ENCODE measurements around the gene CHMP3.
"Not testable (repeated sequence)": the region's sequence is repeated elsewhere in the genome, so short reads cannot be mapped to it uniquely, and the experiment has no call there.

The CHMP3 gene

DNA sequence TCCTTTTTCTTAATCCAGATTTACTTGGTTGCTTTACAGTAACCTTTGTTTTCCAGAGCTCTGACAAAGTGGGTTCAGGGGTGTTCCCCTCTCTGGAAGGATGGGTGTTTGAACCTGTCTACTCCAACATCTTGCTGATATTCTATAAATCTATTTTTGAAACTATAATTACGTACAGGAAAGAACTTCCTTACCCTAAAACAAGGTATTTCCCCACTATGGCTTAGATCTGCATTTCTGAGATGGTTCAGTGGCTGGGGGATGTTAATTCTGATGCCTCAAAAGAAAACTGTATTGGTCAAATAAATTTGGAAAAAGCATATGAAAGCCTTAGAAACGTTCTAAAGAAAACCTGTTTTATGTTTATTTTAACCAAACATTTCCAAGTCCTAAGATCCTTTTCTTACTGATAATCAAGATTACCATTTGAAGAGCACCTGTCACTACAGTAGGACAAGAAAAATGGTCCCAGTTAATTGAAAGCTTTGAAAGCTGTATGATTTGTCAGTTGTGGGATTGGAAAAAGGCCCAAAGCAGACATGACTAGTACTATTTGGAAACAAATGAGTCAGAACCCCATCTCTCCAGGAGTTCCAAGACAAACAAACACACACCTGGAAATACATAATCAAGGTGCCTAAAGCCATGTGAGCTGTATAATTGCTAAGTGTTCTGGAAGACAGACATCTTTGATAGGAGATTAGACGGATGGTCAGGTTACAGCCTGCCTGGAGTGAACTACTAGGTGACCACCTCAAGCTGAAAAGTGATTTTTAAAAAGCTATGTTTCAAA, 64.6 kb downstream of the CHMP3 start:
- Histone ChIP-seq H3K27me3 (ENCODE audit: insufficient read depth, poor library complexity, severe bottlenecking) (no peaks in the 10 kb centered on the region), H3K4me3 (replicated peaks; ENCODE audit: insufficient read depth, low read length) (no peak overlapping the region), H3K27ac (replicated peaks) (no peak overlapping the region)
- no peak for DNase-seq (ENCODE audit: low read depth in 1 of 2, low spot score in 1 of 2)
- no peak for TF ChIP-seq POLR2AphosphoS5 (IDR thresholded peaks at IDR 0.05; ENCODE audit: low read depth)
- no peak for TF ChIP-seq GABPA (IDR thresholded peaks at IDR 0.05; ENCODE audit: low read depth)
- TF ChIP-seq, protein P1, sequence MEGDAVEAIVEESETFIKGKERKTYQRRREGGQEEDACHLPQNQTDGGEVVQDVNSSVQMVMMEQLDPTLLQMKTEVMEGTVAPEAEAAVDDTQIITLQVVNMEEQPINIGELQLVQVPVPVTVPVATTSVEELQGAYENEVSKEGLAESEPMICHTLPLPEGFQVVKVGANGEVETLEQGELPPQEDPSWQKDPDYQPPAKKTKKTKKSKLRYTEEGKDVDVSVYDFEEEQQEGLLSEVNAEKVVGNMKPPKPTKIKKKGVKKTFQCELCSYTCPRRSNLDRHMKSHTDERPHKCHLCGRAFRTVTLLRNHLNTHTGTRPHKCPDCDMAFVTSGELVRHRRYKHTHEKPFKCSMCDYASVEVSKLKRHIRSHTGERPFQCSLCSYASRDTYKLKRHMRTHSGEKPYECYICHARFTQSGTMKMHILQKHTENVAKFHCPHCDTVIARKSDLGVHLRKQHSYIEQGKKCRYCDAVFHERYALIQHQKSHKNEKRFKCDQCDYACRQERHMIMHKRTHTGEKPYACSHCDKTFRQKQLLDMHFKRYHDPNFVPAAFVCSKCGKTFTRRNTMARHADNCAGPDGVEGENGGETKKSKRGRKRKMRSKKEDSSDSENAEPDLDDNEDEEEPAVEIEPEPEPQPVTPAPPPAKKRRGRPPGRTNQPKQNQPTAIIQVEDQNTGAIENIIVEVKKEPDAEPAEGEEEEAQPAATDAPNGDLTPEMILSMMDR (IDR thresholded peaks at IDR 0.05; ENCODE audit: insufficient read depth, low read length): no peak
- TF ChIP-seq REST (IDR thresholded peaks at IDR 0.05; ENCODE audit: insufficient replicate concordance, low read depth): no peak
- no peak for TF ChIP-seq SPI1 (IDR thresholded peaks at IDR 0.05; ENCODE audit: borderline replicate concordance, low read depth)

GRCh38 chr2:86496391-86496790, 66.9 kb downstream of the CHMP3 start:
- H3K27me3 ChIP-seq (ENCODE audit: insufficient read depth, poor library complexity, severe bottlenecking): not testable (repeated sequence)

GRCh38 chr2:86492048-86492453, 71.2 kb downstream of the CHMP3 start:
- no peak for DNase-seq (ENCODE audit: low read depth in 1 of 2, low spot score in 1 of 2)
- TF ChIP-seq, protein P1 (IDR thresholded peaks at IDR 0.05; ENCODE audit: insufficient read depth, low read length): no peak
- TF ChIP-seq REST (IDR thresholded peaks at IDR 0.05; ENCODE audit: insufficient replicate concordance, low read depth) (no peak), SPI1 (IDR thresholded peaks at IDR 0.05; ENCODE audit: borderline replicate concordance, low read depth) (no peak), POLR2AphosphoS5 (IDR thresholded peaks at IDR 0.05; ENCODE audit: low read depth) (no peak), GABPA (IDR thresholded peaks at IDR 0.05; ENCODE audit: low read depth) (no peak)
- Histone ChIP-seq H3K4me3 (replicated peaks; ENCODE audit: insufficient read depth, low read length) (no peak overlapping the region), H3K27me3 (ENCODE audit: insufficient read depth, poor library complexity, severe bottlenecking) (no peaks in the 10 kb centered on the region), H3K27ac (replicated peaks) (no peak overlapping the region)

More at GRCh38 chr2:86496391-86496790, 66.9 kb downstream of the CHMP3 start:
- H3K4me3 ChIP-seq (replicated peaks; ENCODE audit: insufficient read depth, low read length); DNase-seq (ENCODE audit: low read depth in 1 of 2, low spot score in 1 of 2); H3K27ac ChIP-seq (replicated peaks): not testable (repeated sequence)

GRCh38 chr2:86491088-86491487, 72.2 kb downstream of the CHMP3 start:
- DNase-seq (ENCODE audit: low read depth in 1 of 2, low spot score in 1 of 2): no peak
- H3K27me3 ChIP-seq (ENCODE audit: insufficient read depth, poor library complexity, severe bottlenecking): no peaks in the 10 kb centered on the region
- H3K4me3 ChIP-seq (replicated peaks; ENCODE audit: insufficient read depth, low read length): no peak overlapping the region
- no peak overlapping the region for H3K27ac ChIP-seq (replicated peaks)
- TF ChIP-seq, protein P1 (IDR thresholded peaks at IDR 0.05; ENCODE audit: insufficient read depth, low read length): no peak
- no peak for TF ChIP-seq SPI1 (IDR thresholded peaks at IDR 0.05; ENCODE audit: borderline replicate concordance, low read depth)

Measured in HL-60 (cell line).